GM18858 (cell line): ENCODE measurements around the gene LOC128125822.
"Not testable (repeated sequence)": the region's sequence is repeated elsewhere in the genome, so short reads cannot be mapped to it uniquely, and the experiment has no call there.

Experiments used
- ATAC-seq: cut with Tn5 transposase; IDR thresholded peaks from one replicate; pipeline ENCODE4 v1.9.1; 2021; ENCODE audit not compliant: unreplicated experiment

The LOC128125822 gene

DNA sequence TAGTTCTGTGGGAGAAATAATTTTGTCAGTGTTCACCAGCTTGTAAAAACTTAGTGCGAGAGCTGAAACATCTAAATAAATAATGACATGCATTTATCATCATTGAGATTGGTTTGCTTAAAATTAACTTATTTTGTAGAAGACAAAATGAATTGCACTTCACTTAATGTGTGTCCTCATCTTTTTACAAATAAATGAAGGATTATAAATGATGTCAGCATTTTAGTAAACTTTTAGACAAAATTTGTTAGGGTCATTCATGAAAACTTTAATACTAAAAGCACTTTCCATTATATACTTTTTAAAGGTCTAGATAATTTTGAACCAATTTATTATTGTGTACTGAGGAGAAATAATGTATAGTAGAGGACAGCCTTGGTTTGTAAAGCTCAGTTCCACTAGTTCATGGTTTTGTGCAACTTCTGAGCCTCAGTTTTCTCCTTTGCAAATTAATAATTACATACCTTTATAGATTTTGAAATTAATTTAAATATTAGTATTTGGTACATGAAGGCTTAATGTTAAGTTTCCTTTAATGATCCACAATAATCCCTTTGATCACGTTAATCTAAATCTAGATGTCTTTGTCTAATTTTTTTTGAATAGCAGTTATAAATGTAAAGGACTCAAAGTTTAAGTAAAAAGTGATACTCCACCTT is 9.2 kb downstream of the LOC128125822 start:
- ATAC-seq, result no peak

DNA sequence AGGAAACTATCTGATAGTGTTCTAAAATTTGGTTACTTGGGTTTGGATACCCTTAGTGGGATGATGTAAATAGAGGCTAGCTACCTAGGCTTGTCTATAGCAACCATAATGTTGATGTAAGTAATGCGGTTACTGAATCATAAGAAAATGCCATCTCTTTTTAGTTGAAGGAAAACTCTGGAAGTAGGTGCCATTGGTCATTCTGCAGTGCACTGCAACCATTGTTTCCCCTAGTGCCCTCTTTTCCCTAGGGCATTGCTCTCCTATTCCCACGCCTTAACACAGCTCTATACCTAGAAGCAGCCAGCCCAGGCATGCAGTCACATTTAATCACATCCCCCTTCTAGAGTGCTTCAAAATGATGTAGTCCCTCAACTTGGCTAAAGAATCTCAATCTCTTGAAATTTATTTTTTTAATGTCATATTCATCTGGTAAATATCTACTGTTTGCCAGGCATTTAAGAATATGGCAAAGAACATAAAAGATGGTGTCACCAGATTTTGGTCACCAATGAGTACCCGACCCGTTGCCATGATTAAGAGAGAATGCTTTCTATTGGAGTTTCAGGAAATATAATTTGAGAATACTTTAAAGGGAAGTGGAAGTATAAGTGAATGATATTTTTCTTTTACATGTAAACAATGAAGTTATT is 10.4 kb downstream of the LOC128125822 start:
- ATAC-seq, result no peak

DNA sequence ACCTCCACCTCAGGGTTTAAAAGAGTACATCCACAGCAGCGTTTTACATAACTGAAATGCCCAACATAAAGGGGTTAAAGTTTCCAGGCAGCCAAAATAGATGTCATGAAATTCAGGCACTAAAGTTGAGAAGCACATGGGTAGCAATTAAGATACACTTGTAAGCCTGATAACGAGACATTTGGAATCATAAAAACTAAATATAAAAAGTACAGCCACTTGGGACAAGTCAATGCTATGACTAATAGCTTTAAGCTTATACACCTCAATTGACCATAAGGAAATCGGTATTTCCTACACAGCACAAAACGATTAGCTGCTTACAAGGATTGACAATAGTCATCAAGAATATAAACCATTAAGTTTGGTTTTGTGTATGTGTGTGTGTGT is 11.8 kb downstream of the LOC128125822 start:
- no peak for ATAC-seq

DNA sequence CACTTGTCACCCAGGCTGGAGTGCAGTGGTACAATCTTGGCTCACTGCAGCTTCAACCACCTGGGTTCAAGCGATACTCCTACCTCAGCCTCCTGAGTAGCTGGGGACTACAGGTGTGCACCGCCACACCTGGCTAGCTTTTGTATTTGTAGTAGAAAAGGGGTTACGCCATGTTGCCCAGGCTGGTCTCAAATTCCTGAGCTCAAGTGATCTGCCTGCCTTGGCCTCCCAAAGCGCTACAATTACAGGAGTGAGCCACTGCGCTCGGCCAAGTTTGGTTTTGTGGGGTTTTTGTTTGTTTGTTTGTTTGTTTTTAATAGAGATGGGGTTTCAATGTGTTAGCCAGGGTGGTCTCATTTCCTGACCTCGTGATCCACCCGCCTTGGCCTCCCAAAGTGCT is 12.3 kb downstream of the LOC128125822 start:
- no peak for ATAC-seq

DNA sequence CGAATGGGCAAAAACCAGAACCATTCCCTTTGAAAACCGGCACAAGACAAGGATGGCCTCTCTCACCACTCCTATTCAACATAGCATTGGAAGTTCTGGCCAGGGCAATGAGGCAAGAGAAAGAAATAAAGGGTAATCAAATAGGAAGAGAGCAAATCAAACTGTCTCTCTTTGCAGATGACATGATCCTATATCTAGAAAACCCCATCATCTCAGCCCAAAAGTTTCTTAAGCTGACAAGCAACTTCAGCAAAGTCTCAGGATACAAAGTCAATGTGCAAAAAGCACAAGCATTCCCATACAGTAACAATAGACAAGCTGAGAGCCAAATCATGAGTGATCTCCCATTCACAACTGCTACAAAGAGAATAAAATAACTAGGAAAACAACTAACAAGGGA is 13.4 kb downstream of the LOC128125822 start:
- ATAC-seq, result not testable (repeated sequence)

DNA sequence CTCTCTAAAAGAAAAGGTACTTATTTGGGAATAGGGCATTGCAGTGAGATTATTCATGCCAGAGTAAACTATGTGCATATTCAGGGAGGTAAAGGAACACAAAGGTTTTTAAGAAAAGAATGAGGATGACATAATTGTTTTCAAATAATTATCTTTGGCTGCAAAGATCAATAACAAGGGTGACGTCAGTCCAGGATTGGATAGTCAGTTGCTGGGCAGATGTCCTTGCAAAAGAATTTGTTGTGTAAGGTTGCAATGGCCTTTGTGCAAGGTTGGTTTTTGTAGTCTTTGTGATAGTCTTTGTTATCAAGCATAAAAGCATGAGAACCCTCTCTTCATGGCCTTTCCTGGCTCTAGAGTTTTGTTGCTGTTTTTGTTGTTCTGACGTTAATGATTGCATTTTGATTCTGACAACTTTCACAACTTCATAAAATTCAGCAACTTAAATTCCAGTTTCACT is 17.7 kb downstream of the LOC128125822 start:
- ATAC-seq, result no peak

DNA sequence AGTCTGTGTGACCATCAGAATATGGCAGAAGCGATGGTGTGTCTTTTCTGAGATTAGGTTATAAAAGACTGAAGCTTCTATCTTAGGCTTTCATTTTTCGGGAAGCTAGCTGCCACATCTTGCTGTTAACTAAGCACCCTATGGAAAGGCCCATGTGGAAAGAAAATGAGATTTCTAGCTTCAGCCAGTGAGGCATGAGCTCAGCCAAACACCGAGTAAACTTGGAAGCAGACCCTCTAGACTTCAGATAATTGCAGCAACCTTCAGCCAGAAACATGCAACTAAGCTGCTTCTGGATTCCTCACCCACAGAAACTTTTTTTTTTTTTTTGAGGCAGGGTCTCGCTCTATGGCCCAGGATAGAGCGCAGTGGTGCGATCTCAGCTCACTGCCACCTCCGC is 20.6 kb downstream of the LOC128125822 start:
- ATAC-seq, result no peak

DNA sequence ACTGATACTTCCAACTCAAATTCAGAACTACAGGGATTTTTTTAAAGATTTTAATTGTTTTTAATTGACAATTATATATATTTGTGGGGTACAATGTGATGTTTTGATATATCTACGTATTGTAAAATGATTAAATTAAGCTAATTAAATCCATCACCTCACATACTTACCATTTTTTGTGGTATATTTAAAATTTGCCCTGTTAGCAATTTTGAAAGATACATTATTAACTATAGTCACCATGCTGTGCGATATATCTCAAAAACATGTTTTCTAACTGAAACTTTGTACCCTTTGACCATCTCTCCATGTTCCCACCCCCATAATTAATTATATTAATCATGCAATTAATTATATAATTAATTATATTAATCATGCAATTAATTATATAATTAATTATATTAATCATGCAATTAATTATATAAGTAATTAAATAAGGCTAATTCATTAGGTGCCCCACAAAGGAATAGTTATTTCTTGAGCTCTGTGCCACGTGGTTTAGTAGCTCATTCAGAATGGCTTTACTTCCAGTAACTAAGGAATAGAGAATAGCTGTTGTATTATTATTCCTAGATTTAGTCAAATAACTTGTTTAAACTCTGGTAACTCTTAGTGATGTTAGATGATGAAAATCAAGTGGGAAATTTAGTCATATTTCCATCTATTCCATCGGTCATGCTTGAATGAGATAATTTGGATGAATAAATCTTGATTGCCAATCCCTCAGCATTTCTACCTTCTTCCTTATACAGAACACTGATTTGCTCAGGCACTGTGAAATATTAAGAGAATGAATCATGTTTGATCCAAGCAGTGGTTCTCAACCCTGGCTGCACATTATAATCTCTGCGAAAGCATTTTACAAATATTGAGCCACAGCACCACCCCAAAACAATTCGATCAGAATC is 25.1 kb downstream of the LOC128125822 start:
- no peak for ATAC-seq

DNA sequence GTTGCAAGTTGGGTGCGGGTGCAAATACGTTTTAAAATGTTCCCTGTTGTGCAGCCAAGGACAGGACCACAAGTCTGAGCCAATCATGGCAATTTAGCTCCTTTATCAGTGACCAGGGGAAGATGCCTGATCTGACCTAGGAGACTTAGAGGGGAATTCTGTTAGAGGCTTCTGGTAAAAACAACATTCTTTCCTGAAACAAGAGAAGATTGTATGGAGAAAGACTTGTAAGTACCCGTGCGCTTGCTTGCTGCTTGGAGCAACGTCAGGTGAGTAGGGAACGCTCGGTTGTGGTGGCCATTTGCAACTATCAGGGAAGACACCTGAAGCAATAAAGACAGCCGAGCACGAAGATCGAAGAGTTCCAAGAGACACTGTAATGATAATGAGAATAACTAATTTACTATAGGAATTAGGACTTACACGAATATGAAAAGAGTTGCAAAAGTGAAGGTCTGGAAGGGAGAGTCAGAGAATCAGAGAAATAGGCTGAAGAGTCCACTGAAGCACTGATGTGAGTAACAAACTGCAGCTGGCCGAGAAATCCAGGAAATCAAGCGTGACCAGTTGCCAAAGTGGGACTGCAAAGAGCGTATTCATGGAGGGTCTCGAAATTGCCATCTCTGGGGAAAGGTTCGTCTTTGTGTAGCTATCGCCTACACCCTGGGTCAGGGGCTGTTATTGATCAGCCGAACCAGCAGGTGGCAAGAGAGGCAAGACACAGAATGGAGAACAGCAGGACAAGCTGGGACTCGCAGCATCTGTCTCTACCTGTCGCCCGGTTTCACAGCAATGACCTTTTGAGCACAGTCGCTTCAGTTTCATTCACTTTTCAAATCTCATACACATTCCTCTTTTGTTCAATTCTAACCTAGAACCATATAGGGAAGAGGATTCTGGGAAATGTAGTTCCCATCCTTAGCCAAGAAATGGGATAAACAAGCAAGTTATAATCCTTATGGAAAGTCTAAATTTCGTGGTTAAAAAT is 26.1 kb downstream of the LOC128125822 start:
- ATAC-seq, result peak; percentile 98

DNA sequence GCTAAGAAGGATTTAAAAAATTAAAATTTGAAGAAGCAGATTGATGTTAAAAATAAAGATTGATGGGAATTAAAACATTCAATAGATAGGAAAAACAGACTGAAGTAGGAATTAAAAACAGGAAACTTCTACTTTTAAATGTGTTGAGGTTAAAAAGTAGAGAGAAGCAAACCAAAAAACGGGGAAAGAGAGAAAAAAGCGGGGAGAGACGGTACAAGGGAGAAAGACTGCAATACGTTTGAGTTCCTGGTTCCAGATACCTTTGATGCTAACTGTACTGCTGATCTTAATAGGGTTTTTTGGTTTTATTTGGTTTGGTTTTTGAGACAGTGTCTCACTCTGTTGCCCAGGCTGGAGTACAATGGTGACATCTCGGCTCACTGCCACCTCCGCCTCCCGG is 27.0 kb downstream of the LOC128125822 start:
- ATAC-seq, result no peak

DNA sequence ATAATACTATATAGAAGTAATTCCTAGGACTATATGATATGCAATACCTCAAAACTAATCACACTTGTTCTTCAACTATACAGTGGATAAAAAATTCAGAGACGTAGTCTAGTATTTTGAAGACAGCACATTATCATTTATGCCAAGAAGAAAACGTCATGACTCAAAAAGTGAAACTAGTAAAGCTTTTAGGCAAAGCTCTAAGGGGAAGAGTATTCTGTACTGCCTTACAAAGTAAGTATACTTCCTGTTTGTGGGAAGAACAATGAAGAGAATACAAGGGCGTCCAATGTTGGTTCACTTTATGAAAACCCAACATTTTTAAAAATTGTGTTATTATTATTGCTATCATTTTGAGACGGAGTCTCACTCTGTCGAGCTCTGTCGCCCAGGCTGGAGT is 27.9 kb downstream of the LOC128125822 start:
- no peak for ATAC-seq

DNA sequence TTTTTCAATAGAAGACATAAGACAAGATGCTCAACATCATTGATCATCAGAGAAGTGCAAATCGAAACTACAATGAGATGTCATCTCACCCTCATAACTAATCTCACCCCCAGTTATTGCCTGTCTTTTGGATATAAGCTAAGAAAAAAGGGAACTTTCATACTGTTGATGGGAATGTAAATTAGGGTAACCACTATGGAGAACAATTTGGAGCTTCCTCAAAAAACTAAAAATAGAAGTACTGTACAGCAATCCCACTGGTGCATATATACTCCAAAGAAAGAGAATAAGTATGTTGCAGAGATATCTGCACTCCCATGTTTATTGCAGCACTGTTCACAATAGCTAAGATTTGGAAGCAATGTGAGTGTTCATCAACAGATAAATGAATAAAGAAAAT is 37.0 kb downstream of the LOC128125822 start:
- no peak for ATAC-seq

DNA sequence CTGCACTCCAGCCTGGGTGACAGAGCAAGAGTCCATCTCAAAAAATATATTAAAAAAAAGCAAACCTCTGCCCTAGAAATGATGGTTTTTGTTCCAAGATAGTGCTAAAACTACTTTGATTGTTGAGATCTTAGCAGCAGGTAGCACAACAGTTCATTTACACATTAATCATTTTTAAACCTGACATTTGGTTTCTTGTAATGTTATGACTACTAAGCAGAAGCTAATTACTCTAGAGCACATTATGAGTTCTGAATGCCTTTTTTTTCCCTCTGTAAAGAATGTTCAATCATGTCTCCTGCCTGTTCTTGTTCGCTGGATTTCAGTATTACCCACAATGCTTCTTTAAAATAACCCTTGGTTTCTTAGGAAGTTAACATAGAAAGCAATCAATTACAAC is 38.7 kb downstream of the LOC128125822 start:
- peak; percentile 57 for ATAC-seq

DNA sequence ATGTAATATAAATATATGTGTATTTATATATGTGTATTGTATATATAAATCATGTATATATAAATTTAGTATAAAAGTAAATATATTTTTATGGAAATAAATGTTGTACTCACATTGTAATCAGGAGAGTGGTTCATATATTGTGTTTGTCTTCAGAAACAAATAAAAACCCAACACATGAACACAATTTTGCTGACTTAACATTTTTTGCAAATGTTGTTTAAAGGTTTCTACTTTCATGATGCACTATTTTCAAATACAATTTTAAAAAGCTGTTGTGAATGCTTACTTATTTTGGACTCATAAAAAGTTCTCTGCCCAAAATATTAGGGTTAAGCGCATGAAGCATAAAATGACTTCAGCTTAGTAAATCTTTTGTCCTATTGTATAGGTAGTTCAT is 39.3 kb downstream of the LOC128125822 start:
- no peak for ATAC-seq

DNA sequence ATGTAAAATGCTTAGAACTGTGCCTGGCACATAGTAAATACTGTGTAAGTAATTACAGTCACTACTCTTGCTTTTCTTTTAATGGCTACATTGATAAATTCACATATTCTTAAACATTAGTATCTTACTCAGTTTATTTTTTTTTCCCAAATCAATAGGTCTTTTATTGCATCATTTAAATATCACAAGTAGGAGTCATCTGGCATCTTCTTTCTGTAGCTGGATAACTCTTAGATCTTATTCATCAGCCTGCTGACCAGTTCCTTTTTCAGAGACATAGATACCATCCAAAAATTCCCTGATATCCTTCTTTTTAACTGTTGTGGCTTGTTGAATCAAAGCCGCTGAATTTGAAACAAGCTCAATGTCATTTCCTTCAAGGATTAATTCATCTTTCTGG is 43.3 kb downstream of the LOC128125822 start:
- no peak for ATAC-seq
